Measurements from ENCODE around the gene CFAP74. TPM values are rescaled to one million over a fixed set of nuclear protein-coding genes. Genes with fewer than 3 reads are reported as not detected.

The CFAP74 gene
- total RNA-seq, 2 donors from 2014 or later: not detected

DNA sequence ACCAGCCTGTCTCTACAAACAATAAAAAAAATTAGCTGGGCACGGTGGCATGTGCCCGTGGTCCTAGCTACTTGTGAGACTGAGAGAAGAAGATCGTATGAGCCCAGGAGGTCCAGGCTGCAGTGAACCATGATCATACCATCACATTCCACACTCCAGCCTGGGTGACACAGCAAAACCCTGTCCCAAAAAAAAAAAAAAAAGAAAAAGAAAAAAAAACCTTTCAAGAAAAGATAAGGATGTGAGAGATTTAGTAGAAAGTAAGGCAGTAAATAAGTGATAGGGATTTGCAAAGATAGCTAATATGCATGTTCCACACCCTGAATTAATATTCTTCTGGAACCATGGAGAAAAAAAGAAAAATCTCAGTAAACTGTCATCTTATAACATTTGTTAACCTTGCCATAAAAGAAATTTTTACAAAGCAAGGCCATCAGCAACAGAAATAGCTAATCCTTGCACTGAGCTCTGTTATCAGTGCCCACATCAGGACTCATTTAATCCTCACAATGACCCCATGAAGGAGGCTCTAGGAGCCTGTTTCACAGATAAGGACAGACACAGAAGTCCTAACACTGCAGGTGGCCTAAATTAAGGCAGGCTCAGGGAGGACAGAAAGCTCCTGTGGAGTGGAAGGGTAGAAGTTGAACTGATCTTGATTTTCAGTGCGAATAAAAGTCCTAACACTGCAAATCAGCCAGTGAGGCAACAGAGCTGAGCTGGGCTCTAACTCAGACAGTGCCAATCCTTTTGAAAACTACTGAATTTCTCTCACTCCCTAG is 120.3 kb downstream of the CFAP74 start:
- no peak for DNase-seq (ENCODE audit: low spot score)
- Histone ChIP-seq H3K27ac (peak overlapping the region; percentile 10 to 55), H3K9me3 (no peaks in the 10 kb centered on the region), H3K36me3 (no peaks in the 10 kb centered on the region), H3K27me3 (no peaks in the 10 kb centered on the region), H3K4me1 (peaks cover 0 to 85% of the 10 kb centered on the region in 2 donors), H3K4me3 (no peak overlapping the region)
- no peak for TF ChIP-seq CTCF (IDR thresholded peaks at IDR 0.05)

- peak overlapping the region in 1 of 2 donors; percentile 26 for H3K27ac ChIP-seq
- no peak for TF ChIP-seq CTCF (IDR thresholded peaks at IDR 0.05)
- H3K4me3 ChIP-seq: no peak overlapping the region
Measured at GRCh38 chr1:1881727-1882126, 121.9 kb downstream of the CFAP74 start.

DNA sequence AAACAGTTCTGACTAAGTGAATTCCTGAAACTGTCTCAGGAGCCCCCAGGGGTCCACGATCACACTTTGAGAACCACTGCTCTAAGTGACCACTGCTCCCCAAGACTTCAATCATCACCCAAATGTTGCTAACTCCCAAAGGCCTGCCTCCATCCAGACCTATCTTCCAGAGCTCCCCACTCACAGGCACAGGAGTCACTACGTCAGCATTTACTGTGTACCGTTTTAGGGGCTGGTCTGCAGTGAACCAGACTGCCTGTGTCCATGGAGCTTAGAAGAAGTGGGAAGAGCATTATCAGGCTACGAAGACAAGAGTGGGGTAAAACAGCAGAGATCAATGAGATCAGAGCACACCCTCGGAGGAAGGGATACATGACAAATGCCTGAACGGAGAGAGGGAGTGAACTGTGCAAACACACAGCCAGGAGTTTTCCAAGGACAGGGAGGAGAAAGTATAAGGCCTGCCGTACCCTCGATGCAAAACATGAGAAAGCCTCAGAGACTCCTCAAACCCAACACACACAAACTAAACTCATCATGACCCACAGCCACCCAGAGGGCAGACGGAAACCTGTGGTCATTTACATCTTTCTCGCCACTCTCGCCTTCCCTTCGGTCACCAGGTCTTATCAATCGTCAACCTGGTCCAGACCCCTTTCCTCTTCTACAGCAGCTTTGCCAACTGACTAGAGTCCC is 122.8 kb downstream of the CFAP74 start:
- H3K36me3 ChIP-seq: no peaks in the 10 kb centered on the region
- H3K9me3 ChIP-seq: no peaks in the 10 kb centered on the region
- DNase-seq (ENCODE audit: low spot score): no peak
- H3K4me3 ChIP-seq: no peak overlapping the region
- peaks cover 0 to 84% of the 10 kb centered on the region in 2 donors for H3K4me1 ChIP-seq
- H3K27ac ChIP-seq: no peak overlapping the region
- H3K27me3 ChIP-seq: no peaks in the 10 kb centered on the region
- TF ChIP-seq CTCF (IDR thresholded peaks at IDR 0.05): no peak

More at GRCh38 chr1:1881727-1882126, 121.9 kb downstream of the CFAP74 start:
- peaks cover 0 to 83% of the 10 kb centered on the region in 2 donors for H3K4me1 ChIP-seq
- no peaks in the 10 kb centered on the region for H3K9me3 ChIP-seq
- H3K27me3 ChIP-seq: no peaks in the 10 kb centered on the region
- DNase-seq (ENCODE audit: low spot score): no peak
- no peaks in the 10 kb centered on the region for H3K36me3 ChIP-seq

DNA sequence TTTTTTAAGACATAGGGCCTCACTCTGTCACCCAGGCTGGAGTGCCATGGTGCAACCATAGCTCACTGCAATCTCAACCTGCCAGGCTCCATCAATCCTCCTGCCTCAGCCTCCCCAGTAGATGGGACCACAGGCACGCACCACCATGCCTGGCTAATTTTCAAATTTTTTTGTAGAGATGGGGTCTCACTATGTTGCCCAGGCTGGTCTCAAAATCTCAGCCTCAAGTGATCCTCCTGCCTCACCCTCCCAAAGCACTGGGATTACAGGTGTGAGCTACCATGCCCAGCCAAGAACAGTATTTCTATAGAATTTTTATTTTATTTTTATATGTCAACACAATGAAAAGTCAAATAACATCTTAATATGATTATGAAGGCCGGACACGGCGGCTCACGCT is 123.6 kb downstream of the CFAP74 start:
- no peak for DNase-seq (ENCODE audit: low spot score)
- H3K9me3 ChIP-seq: no peaks in the 10 kb centered on the region

DNA sequence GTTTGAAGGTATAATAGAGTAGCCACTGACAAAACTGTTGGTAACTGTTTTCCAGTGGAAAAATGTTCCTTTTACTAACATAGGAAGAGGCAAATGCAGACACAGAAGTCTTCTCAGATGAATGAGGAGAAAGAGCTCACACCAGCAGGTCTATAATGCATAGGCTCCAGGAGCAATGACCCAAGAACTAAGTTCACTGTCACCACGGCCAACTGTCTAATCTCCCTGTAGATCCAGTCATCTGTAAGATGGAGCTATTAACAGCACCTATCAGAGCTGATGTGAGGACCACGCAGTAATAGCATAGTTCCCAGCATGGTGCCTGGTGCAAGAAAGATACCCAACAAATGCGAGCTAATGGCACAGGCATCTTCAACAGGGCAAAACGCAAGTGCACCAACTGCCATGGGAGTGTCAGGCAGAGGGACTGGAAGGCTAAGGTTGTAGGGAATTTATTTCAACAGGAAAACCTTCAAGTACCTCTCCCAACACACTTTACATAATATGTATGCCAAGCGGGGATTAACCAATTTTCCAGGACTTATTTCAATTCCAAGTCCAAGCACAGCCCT is 125.6 kb downstream of the CFAP74 start:
- Histone ChIP-seq H3K4me3 (no peak overlapping the region), H3K9me3 (no peaks in the 10 kb centered on the region), H3K36me3 (no peaks in the 10 kb centered on the region), H3K27me3 (no peaks in the 10 kb centered on the region), H3K27ac (no peak overlapping the region), H3K4me1 (peaks cover 0 to 87% of the 10 kb centered on the region in 2 donors)
- no peak for TF ChIP-seq CTCF (IDR thresholded peaks at IDR 0.05)
- DNase-seq (ENCODE audit: low spot score): no peak

More for the DNA sequence above, 123.6 kb downstream of the CFAP74 start:
- Histone ChIP-seq H3K27ac (no peak overlapping the region), H3K4me1 (peaks cover 0 to 89% of the 10 kb centered on the region in 2 donors), H3K36me3 (no peaks in the 10 kb centered on the region), H3K4me3 (no peak overlapping the region), H3K27me3 (no peaks in the 10 kb centered on the region)
- no peak for TF ChIP-seq CTCF (IDR thresholded peaks at IDR 0.05)

Data from right atrium auricular region (tissue), 2 donors.